ENCODE data around the gene CENPF.
"Not testable (repeated sequence)": the region's sequence is repeated elsewhere in the genome, so short reads cannot be mapped to it uniquely, and the experiment has no call there.

Gene CENPF

GRCh38 chr1:214608817-214609216 lies 5.8 kb downstream of the CENPF start:
- intact Hi-C loops (cut with DNase I); DNase-seq: not testable (repeated sequence)

- intact Hi-C loops (cut with DNase I): no loop called here
- no peak for DNase-seq
These were observed 6.7 kb downstream of the CENPF start for GRCh38 chr1:214609692-214610091.

GRCh38 chr1:214610136-214610535 lies 7.1 kb downstream of the CENPF start:
- intact Hi-C loops (cut with DNase I); DNase-seq: not testable (repeated sequence)

GRCh38 chr1:214615109-214615508 lies 12.1 kb downstream of the CENPF start:
- no peak for DNase-seq
- intact Hi-C loops (cut with DNase I): no loop called here

GRCh38 chr1:214615871-214616270 lies 12.9 kb downstream of the CENPF start:
- DNase-seq: no peak
- intact Hi-C loops (cut with DNase I): no loop called here

- intact Hi-C loops (cut with DNase I): no loop called here
- no peak for DNase-seq
These were observed 14.3 kb downstream of the CENPF start for GRCh38 chr1:214617246-214617645.

- intact Hi-C loops (cut with DNase I): no loop called here
- no peak for DNase-seq
These were observed 14.8 kb downstream of the CENPF start for GRCh38 chr1:214617843-214618242.

GRCh38 chr1:214621236-214621635 lies 18.2 kb downstream of the CENPF start:
- DNase-seq: no peak
- intact Hi-C loops (cut with DNase I): no loop called here

GRCh38 chr1:214623430-214623829 lies 20.4 kb downstream of the CENPF start:
- intact Hi-C loops (cut with DNase I): no loop called here
- DNase-seq: no peak

GRCh38 chr1:214632091-214632490 lies 29.1 kb downstream of the CENPF start:
- DNase-seq: no peak
- intact Hi-C loops (cut with DNase I): no loop called here

GRCh38 chr1:214633686-214634085 lies 30.7 kb downstream of the CENPF start:
- intact Hi-C loops (cut with DNase I): no loop called here
- no peak for DNase-seq

GRCh38 chr1:214634267-214634666 lies 31.3 kb downstream of the CENPF start:
- intact Hi-C loops (cut with DNase I): no loop called here

GRCh38 chr1:214635086-214635485 lies 32.1 kb downstream of the CENPF start:
- intact Hi-C loops (cut with DNase I): no loop called here
- DNase-seq: no peak

More at GRCh38 chr1:214634267-214634666, 31.3 kb downstream of the CENPF start:
- DNase-seq: no peak

GRCh38 chr1:214635506-214635905 lies 32.5 kb downstream of the CENPF start:
- no peak for DNase-seq
- intact Hi-C loops (cut with DNase I): no loop called here

GRCh38 chr1:214636436-214636835 lies 33.4 kb downstream of the CENPF start:
- no peak for DNase-seq
- intact Hi-C loops (cut with DNase I): no loop called here

- DNase-seq: no peak
- intact Hi-C loops (cut with DNase I): no loop called here
These were observed 34.1 kb downstream of the CENPF start for GRCh38 chr1:214637125-214637524.

GRCh38 chr1:214637722-214638458 lies 34.9 kb downstream of the CENPF start:
- intact Hi-C loops (cut with DNase I): no loop called here
- peak in 21 of 42 donors; percentile 10 to 63 (median 32) for DNase-seq

- intact Hi-C loops (cut with DNase I): no loop called here
- no peak for DNase-seq
These were observed 35.4 kb downstream of the CENPF start for GRCh38 chr1:214638459-214638807.

GRCh38 chr1:214638997-214639396 lies 36.0 kb downstream of the CENPF start:
- no peak for DNase-seq
- intact Hi-C loops (cut with DNase I): no loop called here

- DNase-seq: no peak
- intact Hi-C loops (cut with DNase I): no loop called here
These were observed 37.6 kb downstream of the CENPF start for GRCh38 chr1:214640431-214641213.
